A673 (cell line): ENCODE data around the gene MICAL3. TPM values are rescaled to one million over a fixed set of nuclear protein-coding genes. Genes with fewer than 3 reads are reported as not detected.

Experiments used
- BruUV-seq: library from RNA; stranded (reverse); fragments of 400-500 nt; replicated peaks from 2 replicates; lab custom pipeline; 2021; lab: Mats Ljungman, UMichigan
- CTCF ChIA-PET: fragments of 300-600 bp; sonication (Branson Sonifier 250); formaldehyde crosslinking; loops from one replicate; lab custom pipeline; 2022; ENCODE audit warnings: antibody characterized with exemption; lab: Charles Lee
- POLR2A ChIA-PET: fragments of 300-600 bp; sonication (Branson Sonifier 250); formaldehyde crosslinking; loops from one replicate; lab custom pipeline; 2022; ENCODE audit warnings: antibody characterized with exemption; ENCODE audit not compliant: low non-redundant PET; lab: Charles Lee
- DNase-seq: peaks from one replicate; pipeline ENCODE4 v3.0.0-alpha.2; 2015; ENCODE audit warnings: low spot score
- H3K27ac ChIP-seq: fragments of 200-600 bp; sonication (generic); 2 replicates; pipeline ENCODE4 v1.5.1; 2016; ENCODE audit warnings: mixed run types, low read depth, mild to moderate bottlenecking, mixed read lengths, antibody characterized with exemption, low read length; ENCODE audit not compliant: poor library complexity, severe bottlenecking
- H3K27me3 ChIP-seq: fragments of 200-600 bp; sonication (generic); replicated peaks from 2 replicates; pipeline ENCODE4 v1.6.1; 2017; ENCODE audit warnings: mixed run types, low read depth, mild to moderate bottlenecking, mixed read lengths, antibody characterized with exemption, low read length; ENCODE audit not compliant: insufficient read depth, poor library complexity
- H3K36me3 ChIP-seq: fragments of 200-600 bp; sonication (generic); 2 replicates; pipeline ENCODE4 v1.6.1; 2016; ENCODE audit warnings: mixed run types, mild to moderate bottlenecking, mixed read lengths, antibody characterized with exemption, low read length; ENCODE audit not compliant: insufficient read depth, poor library complexity, severe bottlenecking
- H3K4me1 ChIP-seq: fragments of 200-600 bp; sonication (generic); 2 replicates; pipeline ENCODE4 v1.6.1; 2017; ENCODE audit warnings: mixed run types, mild to moderate bottlenecking, mixed read lengths, antibody characterized with exemption, low read length; ENCODE audit not compliant: insufficient read depth, poor library complexity, severe bottlenecking
- H3K4me3 ChIP-seq: fragments of 200-600 bp; sonication (generic); 2 replicates; pipeline ENCODE4 v1.5.1; 2016; ENCODE audit warnings: low read depth, mixed run types, mild to moderate bottlenecking, mixed read lengths, low read length; ENCODE audit not compliant: poor library complexity, severe bottlenecking
- H3K9me3 ChIP-seq: fragments of 200-600 bp; sonication (generic); 2 replicates; pipeline ENCODE4 v1.6.1; 2016; ENCODE audit warnings: mixed run types, low read depth, mild to moderate bottlenecking, mixed read lengths, antibody characterized with exemption, low read length; ENCODE audit not compliant: poor library complexity, severe bottlenecking
- CTCF ChIP-seq: fragments of 300-800, 200-600 bp; sonication (generic); conservative IDR thresholded peaks from 2 replicates; pipeline ENCODE4 v1.5.1; 2017; ENCODE audit warnings: low read depth, mild to moderate bottlenecking, antibody characterized with exemption, low read length, moderate library complexity, mixed read lengths
- EZH2 ChIP-seq: fragments of 200-600 bp; sonication (generic); IDR thresholded peaks from 2 replicates; pipeline ENCODE4 v1.6.1; 2017; ENCODE audit warnings: borderline replicate concordance, low read depth, mild to moderate bottlenecking, mixed read lengths, antibody characterized with exemption, low read length; ENCODE audit not compliant: poor library complexity, severe bottlenecking
- intact Hi-C: fragments of 100-400 bp; cut with micrococcal nuclease; formaldehyde crosslinking; loops from one replicate; pipeline ENCODE4 v1.10.0; 2022; ENCODE audit not compliant: unreplicated experiment
- total RNA-seq: library from RNA; stranded (reverse); gene quantifications from 2 replicates; pipeline ENCODE4 v1.2.3, GENCODE V29; 2021

The MICAL3 gene
- total RNA-seq, 1 experiment from 2014 or later, result 63.6 TPM

GRCh38 chr22:17784776-17785175, 239.6 kb downstream of the MICAL3 start:
- POLR2A ChIA-PET, result interaction anchor here (0.6 to 0.7 kb wide), 2 partner anchors 102 to 143 kb away, joined by 4 to 8 read pairs; no protein-coding TSS in a partner anchor
- H3K9me3 ChIP-seq, result no peaks in the 10 kb centered on the region
- intact Hi-C loops, result no loop called here
- CTCF ChIA-PET, result interaction anchor here (0.9 to 2.1 kb wide), 2 partner anchors 42 to 226 kb away, joined by 3 to 10 read pairs; no protein-coding TSS in a partner anchor
- no peak for DNase-seq
- H3K27ac ChIP-seq, result no peak overlapping the region
- H3K36me3 ChIP-seq, result no peaks in the 10 kb centered on the region
- no peaks in the 10 kb centered on the region for H3K27me3 ChIP-seq
- no peak for TF ChIP-seq EZH2
- no peak for TF ChIP-seq CTCF
- no peak overlapping the region for H3K4me3 ChIP-seq
- no TSS peak for BruUV-seq
- H3K4me1 ChIP-seq, result peaks cover 23% of the 10 kb centered on the region

- no peaks in the 10 kb centered on the region for H3K27me3 ChIP-seq
- H3K9me3 ChIP-seq, result no peaks in the 10 kb centered on the region
- intact Hi-C loops, result no loop called here
- CTCF ChIA-PET, result no interaction called here
- no peaks in the 10 kb centered on the region for H3K36me3 ChIP-seq
- H3K27ac ChIP-seq, result no peak overlapping the region
- no peak for DNase-seq
- TF ChIP-seq EZH2 (no peak), CTCF (no peak)
- no peak overlapping the region for H3K4me3 ChIP-seq
- H3K4me1 ChIP-seq, result peaks cover 23% of the 10 kb centered on the region
- BruUV-seq, result no TSS peak
- POLR2A ChIA-PET, result interaction anchor here (0.7 kb wide), 1 partner anchor 142 kb away, joined by 8 read pairs; no protein-coding TSS in a partner anchor
Measured at GRCh38 chr22:17783773-17784480, 240.4 kb downstream of the MICAL3 start.

- POLR2A ChIA-PET, result no interaction called here
- intact Hi-C loops, result no loop called here
- DNase-seq, result no peak
- Histone ChIP-seq H3K4me3 (no peak overlapping the region), H3K9me3 (no peaks in the 10 kb centered on the region), H3K27me3 (no peaks in the 10 kb centered on the region), H3K4me1 (peaks cover 23% of the 10 kb centered on the region), H3K36me3 (no peaks in the 10 kb centered on the region), H3K27ac (no peak overlapping the region)
- CTCF ChIA-PET, result no interaction called here
- TF ChIP-seq EZH2, result no peak
- no peak for TF ChIP-seq CTCF
- no TSS peak for BruUV-seq
Measured at GRCh38 chr22:17783312-17783711, 241.0 kb downstream of the MICAL3 start.
